KG1 (cell line): ENCODE measurements around the gene TAOK1.
A peak's percentile ranks its signal among the peaks of the same experiment; 100 is the strongest.

Source experiments
- DNase-seq: peaks from one replicate; lab custom pipeline; 2025; lab: John Stamatoyannopoulos, UW

TAOK1 gene

GRCh38 chr17:29584452-29585079, 194.4 kb downstream of the TAOK1 start:
- DNase-seq: no peak

- no peak for DNase-seq
Observed at GRCh38 chr17:29585080-29585751, 195.1 kb downstream of the TAOK1 start.

GRCh38 chr17:29586676-29587469, 196.7 kb downstream of the TAOK1 start:
- DNase-seq: no peak

GRCh38 chr17:29587591-29587990, 197.4 kb downstream of the TAOK1 start:
- DNase-seq: no peak

- no peak for DNase-seq
Observed at GRCh38 chr17:29588017-29588561, 197.9 kb downstream of the TAOK1 start.

GRCh38 chr17:29588562-29589411, 198.6 kb downstream of the TAOK1 start:
- no peak for DNase-seq

GRCh38 chr17:29589524-29590410, 199.6 kb downstream of the TAOK1 start, which contains the start of gene GIT1:
Gene GIT1 (minus strand): TSS chr17:29589648. CDS start chr17:29589378, 270 bp downstream.
- DNase-seq: peak; percentile 60

GRCh38 chr17:29590411-29591145, 200.4 kb downstream of the TAOK1 start:
- DNase-seq: no peak

GRCh38 chr17:29591146-29591736, 201.1 kb downstream of the TAOK1 start:
- DNase-seq: no peak

- DNase-seq: peak; percentile 63
Observed at GRCh38 chr17:29591737-29592608, 201.8 kb downstream of the TAOK1 start.

- DNase-seq: no peak
Observed at GRCh38 chr17:29592850-29593551, 202.8 kb downstream of the TAOK1 start, which contains the start of gene ANKRD13B. Gene ANKRD13B (plus strand): TSS chr17:29593132. CDS start chr17:29593622, 490 bp downstream.

GRCh38 chr17:29593591-29594518, 203.7 kb downstream of the TAOK1 start:
- DNase-seq: peak; percentile 5

GRCh38 chr17:29594519-29595090, 204.4 kb downstream of the TAOK1 start:
- DNase-seq: no peak

- DNase-seq: no peak
Observed at GRCh38 chr17:29595107-29595942, 205.2 kb downstream of the TAOK1 start.
